HCT116 (cell line): ENCODE data around the gene TLK1.

Source experiments
- CTCF ChIP-seq, 3 experiments: fragments of 200-600 bp in 1 of 3; sonication (generic) in 1 of 3; IDR thresholded peaks in 2 of 3; conservative IDR thresholded peaks in 1 of 3; 2 replicates each; pipeline ENCODE4 v1.5.1; 2012 to 2017; ENCODE audit warnings: low read depth in 2 of 3, low read length in 2 of 3, antibody characterized with exemption in 1 of 3, borderline replicate concordance in 1 of 3, control low read depth in 1 of 3, mild to moderate bottlenecking in 1 of 3, mixed read lengths in 1 of 3, mixed run types in 1 of 3, moderate library complexity in 1 of 3; ENCODE audit not compliant: insufficient read depth in 1 of 3
- EZH2 ChIP-seq: fragments of 200-600 bp; sonication (generic); IDR thresholded peaks from 2 replicates; pipeline ENCODE4 v1.6.1; 2017; ENCODE audit warnings: antibody characterized with exemption, mixed run types
- MAX ChIP-seq: IDR thresholded peaks from 2 replicates; pipeline ENCODE4 v1.6.1; 2012
- POLR2A ChIP-seq: IDR thresholded peaks from 2 replicates; pipeline ENCODE4 v1.7.0; 2011; ENCODE audit warnings: borderline replicate concordance; ENCODE audit not compliant: insufficient read depth, insufficient read length; ENCODE audit errors: extremely low read depth
- ZFX ChIP-seq: fragments of 450-650 bp; IDR thresholded peaks from 2 replicates; pipeline ENCODE4 v1.6.1; 2017

GRCh38 chr2:171160956-171161740, 455 bp upstream of the TLK1 start:
- no peak for TF ChIP-seq ZFX
- no peak for TF ChIP-seq CTCF (IDR thresholded peaks at IDR 0.05 in 2 of 3, conservative IDR thresholded peaks at IDR 0.05 in 1 of 3; ENCODE audit: borderline replicate concordance in 1 of 3, insufficient read depth in 1 of 3, low read depth in 2 of 3, low read length in 2 of 3)
- no peak for TF ChIP-seq POLR2A
- TF ChIP-seq MAX, result no peak; the same call in 1 of the 2 replicates
- TF ChIP-seq EZH2, result no peak
